Stimulated activated CD4-positive, alpha-beta T cell treated with anti-CD3 and anti-CD28 coated beads, TNF-alpha, amount 100 ng/mL, for 4 hours (primary cell): ENCODE data around the gene ULBP2.
"Not testable (repeated sequence)": the region's sequence is repeated elsewhere in the genome, so short reads cannot be mapped to it uniquely, and the experiment has no call there.

Experiments
- DNase-seq, 3 experiments: peaks; one replicate each; pipeline ENCODE4 v3.0.0-alpha.2; 2020; ENCODE audit warnings: low read depth in 3 of 3

ULBP2 gene

DNA sequence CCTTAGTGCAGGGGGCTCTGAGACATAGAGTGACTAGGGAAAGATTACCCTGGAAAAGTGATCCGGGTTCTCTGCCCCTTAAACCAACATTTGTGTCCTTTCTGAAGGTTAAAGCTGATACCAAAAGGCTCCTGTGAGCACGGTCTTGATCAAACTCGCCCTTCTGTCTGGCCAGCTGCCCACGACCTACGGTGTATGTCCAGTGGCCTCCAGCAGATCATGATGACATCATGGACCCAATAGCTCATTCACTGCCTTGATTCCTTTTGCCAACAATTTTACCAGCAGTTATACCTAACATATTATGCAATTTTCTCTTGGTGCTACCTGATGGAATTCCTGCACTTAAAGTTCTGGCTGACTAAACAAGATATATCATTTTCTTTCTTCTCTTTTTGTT, 6.8 kb downstream of the ULBP2 start:
- no peak for DNase-seq

DNA sequence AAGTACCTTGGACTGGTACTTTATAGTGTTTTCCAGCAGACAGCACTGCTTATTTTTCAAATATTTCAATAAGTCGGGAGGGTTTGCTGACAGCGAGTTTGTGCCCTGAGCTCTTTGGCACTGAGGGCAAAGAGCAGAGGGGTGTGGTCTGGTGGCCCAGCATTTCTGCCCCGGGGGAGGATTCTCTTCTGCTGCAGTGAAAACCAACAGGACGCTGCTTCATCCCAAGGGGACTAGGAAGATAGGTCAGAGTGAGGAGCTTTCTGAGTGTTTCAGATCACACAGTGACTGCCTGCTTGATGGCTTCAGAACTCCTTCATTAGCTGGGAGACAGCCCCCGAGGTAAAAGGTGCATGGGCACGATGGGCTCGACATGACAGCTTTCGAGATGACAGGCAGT, 8.6 kb downstream of the ULBP2 start:
- DNase-seq, result no peak

- no peak for DNase-seq
Observed at GRCh38 chr6:149951096-149951495, 9.3 kb downstream of the ULBP2 start.

GRCh38 chr6:149951626-149952025, 9.8 kb downstream of the ULBP2 start:
- no peak for DNase-seq

GRCh38 chr6:149953390-149953789, 11.6 kb downstream of the ULBP2 start:
- not testable (repeated sequence) for DNase-seq

GRCh38 chr6:149953934-149954327, 12.1 kb downstream of the ULBP2 start:
- not testable (repeated sequence) for DNase-seq

DNA sequence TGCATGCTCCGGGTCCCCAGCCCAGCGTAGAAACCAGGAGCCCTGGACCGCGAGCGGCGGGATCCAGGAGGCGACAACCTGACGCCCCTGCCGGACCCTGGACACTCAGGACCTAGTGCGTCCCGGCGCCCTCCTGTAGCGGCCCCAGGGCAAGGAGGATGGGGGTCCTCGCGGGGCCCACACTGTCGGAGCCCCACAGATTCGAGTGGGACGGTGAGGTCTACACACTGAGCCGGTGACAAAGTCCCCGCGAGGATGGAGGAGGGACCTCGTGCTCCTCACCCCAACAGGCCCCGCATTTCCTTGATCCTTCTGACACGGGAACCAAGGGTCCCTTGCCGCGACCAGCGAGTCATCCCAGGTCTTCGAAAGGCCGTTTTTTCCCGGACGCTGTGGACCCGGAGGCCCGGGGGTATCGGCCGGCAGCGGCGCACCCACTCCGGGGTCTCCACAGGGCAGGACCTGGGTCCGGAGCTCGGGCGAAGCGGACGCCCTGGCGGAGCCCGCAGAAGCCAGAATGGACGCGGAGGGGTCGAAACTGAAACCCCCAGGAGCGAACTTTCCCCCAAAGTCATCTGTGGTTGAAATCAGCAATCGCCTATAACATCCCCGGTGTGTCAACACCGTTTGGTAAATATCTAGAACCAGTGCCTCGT, 12.6 kb downstream of the ULBP2 start:
- not testable (repeated sequence) for DNase-seq

DNA sequence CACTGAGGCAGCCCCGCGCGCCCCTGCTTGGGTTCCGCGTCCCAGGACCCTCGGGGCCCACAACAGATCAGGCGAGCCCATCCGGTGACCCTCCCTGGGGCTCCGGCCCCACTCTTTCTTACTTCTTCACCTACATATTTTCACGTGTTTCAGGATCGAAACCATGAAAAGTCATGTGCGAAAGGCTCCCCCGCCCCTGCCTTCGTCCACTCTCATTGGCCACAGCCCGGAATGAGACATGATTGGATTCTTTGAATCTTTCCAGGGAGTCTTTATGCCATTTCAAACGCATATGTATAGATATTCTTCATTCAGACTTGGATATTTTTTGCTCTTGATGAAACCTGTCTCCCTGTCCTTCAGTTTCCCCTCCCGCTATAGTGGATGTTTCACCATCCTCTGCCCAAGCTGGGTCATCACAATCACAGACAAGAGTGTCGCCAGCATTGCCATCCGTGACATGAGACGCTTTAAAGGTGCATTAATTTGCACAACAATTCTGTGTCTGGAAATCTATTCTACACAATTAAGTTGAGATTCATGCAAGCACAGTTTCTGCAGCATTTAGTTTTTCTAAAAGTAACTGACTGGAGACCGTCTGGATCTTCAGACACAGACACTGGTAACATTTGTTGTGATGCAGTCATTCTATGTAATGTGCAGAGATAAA, 13.3 kb downstream of the ULBP2 start:
- not testable (repeated sequence) for DNase-seq

- DNase-seq, result not testable (repeated sequence)
Observed at GRCh38 chr6:149955654-149956317, 14.0 kb downstream of the ULBP2 start.

DNA sequence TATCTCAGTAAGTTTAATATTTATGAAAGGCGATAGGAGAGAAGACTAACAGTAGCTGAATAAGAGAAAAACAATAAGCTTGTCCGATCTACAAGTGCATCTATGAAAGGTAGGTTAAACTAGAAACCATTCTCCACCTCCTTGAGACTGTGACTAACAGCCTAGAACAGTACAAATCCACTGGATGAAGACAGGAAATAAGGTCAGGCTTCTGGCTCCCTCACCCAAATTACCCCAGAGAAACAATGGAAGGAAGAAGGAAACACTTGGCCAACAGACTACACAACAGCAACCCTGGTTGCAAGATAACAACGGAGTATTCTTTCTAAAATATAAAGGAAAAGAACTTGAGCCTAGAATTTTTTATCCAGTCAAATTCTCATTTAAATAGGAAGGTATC, 16.3 kb downstream of the ULBP2 start:
- DNase-seq, result not testable (repeated sequence)

- not testable (repeated sequence) for DNase-seq
Observed at GRCh38 chr6:149959806-149960205, 18.0 kb downstream of the ULBP2 start.

DNA sequence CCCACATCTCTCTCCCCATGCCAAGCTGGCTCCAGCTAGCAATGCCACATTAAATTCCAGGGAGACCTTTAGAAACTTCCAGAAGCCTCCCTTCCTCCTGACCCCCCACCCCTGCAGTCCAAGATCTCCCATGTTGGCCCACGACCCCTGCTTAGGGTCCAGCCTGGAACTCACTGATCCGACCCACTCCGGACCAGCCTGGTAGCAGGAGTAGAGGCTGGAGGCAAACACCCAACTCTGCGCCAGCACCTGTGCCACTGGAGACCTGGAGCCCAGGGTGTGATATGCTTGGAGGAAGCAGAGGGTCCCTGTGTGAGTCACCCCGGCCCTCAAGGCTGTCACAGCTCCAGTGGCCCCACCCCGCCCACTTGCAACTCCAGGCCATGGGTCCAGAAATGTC, 18.7 kb downstream of the ULBP2 start:
- DNase-seq, result no peak

DNA sequence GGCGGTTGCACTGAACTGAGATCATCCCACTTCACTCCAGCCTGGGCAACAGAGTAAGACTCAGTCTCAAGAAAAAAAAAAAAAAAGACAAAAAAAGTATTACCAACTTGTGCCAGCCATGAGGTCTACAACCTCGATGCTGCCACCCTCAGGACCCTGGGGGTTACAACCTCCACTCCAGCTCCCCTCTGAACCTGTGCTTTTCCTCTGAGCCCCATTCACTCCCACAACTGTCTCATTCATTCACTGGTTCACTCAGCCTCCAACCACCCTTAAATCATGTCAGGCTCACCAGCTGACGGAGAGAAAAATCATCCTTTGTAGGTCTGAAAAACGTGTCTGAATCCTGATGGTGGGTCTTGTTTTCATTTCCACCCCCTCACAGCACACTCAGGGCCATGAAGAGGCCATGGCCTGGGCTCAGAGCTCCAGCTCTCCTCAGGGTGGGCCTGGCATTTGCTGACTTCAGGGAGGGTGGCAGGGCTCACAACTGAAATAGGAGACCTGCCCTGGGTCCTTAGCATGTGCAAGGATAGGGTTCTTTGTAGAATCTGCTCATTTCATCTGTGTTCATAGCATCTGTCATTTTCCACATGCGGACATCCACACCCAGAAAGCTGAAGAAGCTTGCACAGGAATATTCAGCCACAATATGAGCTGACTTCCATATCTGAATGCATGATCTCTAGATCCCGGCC, 20.1 kb downstream of the ULBP2 start:
- no peak for DNase-seq

DNA sequence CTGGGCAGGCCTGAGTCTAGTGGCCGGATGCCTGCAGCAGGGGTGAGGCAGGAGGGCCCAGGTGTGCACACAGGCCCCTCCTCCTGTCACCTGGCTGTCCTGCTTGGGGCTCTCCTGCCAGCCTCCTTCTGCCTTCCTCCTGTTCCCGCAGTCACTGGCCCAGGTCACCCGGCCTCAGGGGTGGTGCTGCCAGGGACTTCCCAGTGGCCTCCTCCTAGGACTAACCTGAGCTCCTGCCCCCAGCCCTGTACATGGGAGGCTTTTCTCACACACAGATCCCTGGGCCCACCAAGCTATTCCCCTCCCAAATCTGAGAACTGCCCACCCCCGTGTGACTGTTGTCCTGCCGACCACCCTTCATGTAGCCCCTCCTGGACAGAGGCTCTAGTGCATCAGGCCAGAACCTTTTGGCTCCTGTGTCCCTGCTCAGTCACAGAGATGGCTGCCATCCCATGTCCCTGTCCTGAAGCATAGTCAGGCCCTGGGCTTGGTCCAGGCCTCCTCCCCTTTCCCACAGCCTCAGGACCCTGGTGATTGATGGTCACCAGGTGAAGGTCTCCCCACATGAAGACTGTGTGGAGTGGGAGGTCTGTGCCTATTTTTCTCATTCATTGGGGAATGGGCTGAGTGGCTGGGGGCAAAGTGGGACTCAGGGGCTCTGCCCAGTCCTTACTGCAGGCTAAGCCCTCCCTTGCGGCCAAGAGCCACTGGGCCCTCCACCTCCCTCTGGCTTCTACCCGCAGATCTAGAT, 20.8 kb downstream of the ULBP2 start:
- DNase-seq, result no peak

GRCh38 chr6:149963212-149963461, 21.3 kb downstream of the ULBP2 start:
- DNase-seq, result no peak

DNA sequence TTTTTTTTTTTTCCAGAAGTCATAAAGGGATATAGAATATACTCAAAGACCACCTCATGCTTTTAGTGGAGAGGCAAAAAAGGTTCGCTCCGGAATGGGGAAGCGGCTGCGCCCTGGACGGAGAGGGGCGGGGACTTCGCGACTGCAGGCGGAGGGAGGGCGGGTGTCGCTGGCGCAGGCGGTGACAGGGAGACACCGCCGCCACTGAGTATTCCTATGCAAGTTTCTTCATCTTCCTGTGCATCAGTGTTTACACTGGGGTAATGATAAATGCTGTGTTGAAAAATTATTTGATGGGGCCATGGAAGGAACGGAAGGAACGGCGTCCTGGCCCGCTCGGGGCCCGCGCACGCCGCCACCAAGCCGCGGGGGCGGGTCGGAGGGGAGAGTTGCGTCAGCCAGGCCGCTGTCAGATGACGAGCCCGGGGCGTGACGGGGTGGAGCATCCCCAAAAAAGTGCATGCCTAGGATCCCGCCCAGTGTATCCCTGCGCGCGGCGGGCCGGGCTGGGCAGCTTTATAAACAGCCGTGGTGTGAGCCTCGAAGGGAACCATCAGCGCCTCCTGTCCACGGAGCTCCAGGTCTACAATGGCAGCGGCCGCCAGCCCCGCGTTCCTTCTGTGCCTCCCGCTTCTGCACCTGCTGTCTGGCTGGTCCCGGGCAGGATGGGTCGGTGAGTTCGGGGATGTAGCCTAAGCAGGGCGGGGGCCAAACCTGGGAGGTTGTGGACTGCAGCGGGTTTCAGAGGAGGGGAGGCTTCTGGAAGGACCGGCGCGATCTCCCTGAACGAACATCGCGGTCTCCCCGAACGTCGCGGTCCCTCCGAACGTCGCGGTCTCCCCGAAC, 21.9 kb downstream of the ULBP2 start, which contains the start of gene ULBP1:
TSS of gene ULBP1 (plus strand) at position 482 of the 846 bp plus-strand sequence. CDS start at position 589, 107 bp downstream.
- peak; percentile 63 to 69 (median 65) for DNase-seq

DNA sequence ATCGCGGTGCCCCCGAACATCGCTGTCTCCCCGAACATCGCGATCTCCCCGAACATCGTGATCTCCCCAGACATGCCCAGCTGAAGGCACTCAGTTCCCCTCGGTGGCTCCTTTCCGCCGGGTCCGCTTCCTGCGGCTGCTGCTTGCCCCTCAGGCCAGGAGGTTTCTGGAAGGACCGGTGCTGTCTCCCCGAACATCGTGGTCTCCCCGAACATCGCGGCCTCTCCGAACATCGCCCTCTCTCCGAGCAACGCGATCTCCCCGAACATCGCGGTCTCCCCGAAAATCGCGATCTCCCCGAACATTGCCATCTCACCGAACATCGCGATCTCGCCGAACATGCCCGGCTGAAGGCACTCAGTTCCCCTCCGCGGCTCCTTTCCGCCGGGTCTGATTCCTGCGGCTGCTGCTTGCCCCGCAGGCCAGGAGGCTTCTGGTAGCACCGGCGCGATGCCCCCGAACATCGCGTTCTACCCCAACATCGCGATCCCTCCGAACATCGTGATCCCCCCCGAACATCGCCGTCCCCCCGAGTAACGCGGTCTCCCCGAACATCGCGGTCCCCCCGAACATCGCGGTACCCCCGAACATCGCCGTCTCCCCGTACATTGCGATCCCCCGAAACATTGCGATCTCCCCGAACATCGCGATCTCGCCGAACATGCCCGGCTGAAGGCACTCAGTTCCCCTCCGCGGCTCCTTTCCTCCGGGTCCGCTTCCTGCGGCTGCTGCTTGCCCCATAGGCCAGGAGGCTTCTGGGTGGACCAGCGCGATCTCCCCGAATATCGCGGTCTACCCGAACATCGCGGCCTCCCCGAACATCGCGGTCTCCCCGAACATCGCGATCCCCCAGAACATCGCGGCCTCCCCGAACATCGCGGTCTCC, 22.7 kb downstream of the ULBP2 start:
- DNase-seq, result no peak

- no peak for DNase-seq
Observed at GRCh38 chr6:149965194-149966020, 23.6 kb downstream of the ULBP2 start.

DNA sequence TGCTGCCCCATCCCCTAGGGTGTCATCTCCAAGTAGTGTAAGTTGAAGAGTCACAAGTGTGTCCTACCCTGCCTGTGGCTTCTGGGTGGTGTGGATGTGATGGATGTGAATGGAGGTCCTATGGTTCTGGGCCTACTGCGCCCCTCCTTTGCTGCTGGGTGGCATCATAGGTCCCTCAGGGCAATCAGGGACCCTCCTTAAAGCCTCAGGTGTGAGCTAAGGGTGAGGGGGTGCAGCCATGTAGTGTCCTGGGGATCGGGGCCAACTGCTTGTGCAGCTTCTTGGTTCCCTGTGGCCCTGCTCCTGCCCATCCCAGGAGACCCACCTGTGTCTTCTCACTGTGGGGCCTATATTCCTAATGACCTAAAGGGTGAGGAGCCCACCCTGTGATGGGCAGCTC, 24.5 kb downstream of the ULBP2 start:
- not testable (repeated sequence) for DNase-seq
